HL-60 (cell line): Measurements from ENCODE around the gene FGGY.

Experiments
- DNase-seq, 2 experiments: peaks; one replicate each; pipeline ENCODE4 v3.0.0-alpha.2; 2010 to 2020; ENCODE audit warnings: low read depth in 1 of 2, low spot score in 1 of 2
- H3K27ac ChIP-seq: fragments of 250-450 bp; sonication (Bioruptor Pico); replicated peaks from 2 replicates; pipeline ENCODE4 v1.5.1; 2020; ENCODE audit warnings: mild to moderate bottlenecking, moderate library complexity
- H3K27me3 ChIP-seq: fragments of 250-450 bp; sonication (Bioruptor Pico); 2 replicates; pipeline ENCODE4 v1.5.1; 2021; ENCODE audit warnings: mild to moderate bottlenecking, moderate library complexity; ENCODE audit not compliant: insufficient read depth, poor library complexity, severe bottlenecking
- H3K4me3 ChIP-seq: replicated peaks from 2 replicates; pipeline ENCODE4 v1.5.1; 2011; ENCODE audit warnings: mild to moderate bottlenecking, control low read depth, low read length; ENCODE audit not compliant: insufficient read depth
- CTCF ChIP-seq: IDR thresholded peaks from one replicate; pipeline ENCODE4 v1.5.1; 2011; ENCODE audit warnings: low read length, control low read depth, inconsistent platforms; ENCODE audit not compliant: insufficient read depth
- GABPA ChIP-seq: IDR thresholded peaks from 2 replicates; pipeline ENCODE4 v1.6.1; 2012; ENCODE audit warnings: low read depth
- POLR2AphosphoS5 ChIP-seq: IDR thresholded peaks from 2 replicates; pipeline ENCODE4 v1.6.1; 2012; ENCODE audit warnings: low read depth
- REST ChIP-seq: IDR thresholded peaks from 2 replicates; pipeline ENCODE4 v1.6.1; 2012; ENCODE audit warnings: low read depth; ENCODE audit not compliant: insufficient replicate concordance
- SPI1 ChIP-seq: IDR thresholded peaks from 2 replicates; pipeline ENCODE4 v1.6.1; 2012; ENCODE audit warnings: low read depth, mild to moderate bottlenecking, borderline replicate concordance

The FGGY gene

GRCh38 chr1:59510249-59510648 lies 213.4 kb downstream of the FGGY start:
- H3K4me3 ChIP-seq, result no peak overlapping the region
- H3K27ac ChIP-seq, result no peak overlapping the region
- no peak for DNase-seq
- H3K27me3 ChIP-seq, result no peaks in the 10 kb centered on the region
- TF ChIP-seq SPI1, result no peak
- no peak for TF ChIP-seq POLR2AphosphoS5
- no peak for TF ChIP-seq GABPA
- no peak for TF ChIP-seq REST
- TF ChIP-seq CTCF, result no peak

GRCh38 chr1:59511476-59512465 lies 214.9 kb downstream of the FGGY start:
- no peak for DNase-seq
- no peak overlapping the region for H3K27ac ChIP-seq

More at GRCh38 chr1:59511476-59512465, 214.9 kb downstream of the FGGY start:
- H3K4me3 ChIP-seq, result no peak overlapping the region
- H3K27me3 ChIP-seq, result no peaks in the 10 kb centered on the region
- TF ChIP-seq CTCF, result no peak
- no peak for TF ChIP-seq POLR2AphosphoS5
- TF ChIP-seq SPI1, result no peak
- no peak for TF ChIP-seq REST
- no peak for TF ChIP-seq GABPA
